Measurements from ENCODE around the gene PRKCE. TPM values are rescaled to one million over a fixed set of nuclear protein-coding genes. Genes with fewer than 3 reads are reported as not detected.

Gene PRKCE
- total RNA-seq, result 46.5 and 52.8 TPM in 2 replicates

GRCh38 chr2:45651415-45652089 is at the start of gene PRKCE:
PRKCE (plus strand) TSS chr2:45651675.
- peak; percentile 58 for DNase-seq

DNA sequence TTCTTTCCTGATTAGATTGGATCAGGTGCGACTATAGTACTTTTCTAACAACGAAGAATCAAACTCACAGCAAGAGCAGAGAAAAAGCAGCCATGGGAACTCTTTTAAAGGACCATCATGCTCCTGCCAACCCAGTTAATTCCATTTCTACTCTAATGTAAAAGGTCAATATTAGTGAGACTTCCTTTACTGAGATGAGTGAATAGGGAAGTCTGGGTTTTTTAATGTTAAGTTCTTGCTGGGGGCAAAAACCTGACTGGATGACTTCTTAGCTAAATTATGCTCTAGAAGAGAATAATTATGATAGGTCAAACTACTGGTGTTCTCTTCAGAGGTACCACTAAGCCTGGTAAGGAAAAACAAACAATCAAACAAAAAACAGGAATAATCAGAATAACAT is 48.9 kb upstream of the PRKCE start:
- DNase-seq, result no peak

DNA sequence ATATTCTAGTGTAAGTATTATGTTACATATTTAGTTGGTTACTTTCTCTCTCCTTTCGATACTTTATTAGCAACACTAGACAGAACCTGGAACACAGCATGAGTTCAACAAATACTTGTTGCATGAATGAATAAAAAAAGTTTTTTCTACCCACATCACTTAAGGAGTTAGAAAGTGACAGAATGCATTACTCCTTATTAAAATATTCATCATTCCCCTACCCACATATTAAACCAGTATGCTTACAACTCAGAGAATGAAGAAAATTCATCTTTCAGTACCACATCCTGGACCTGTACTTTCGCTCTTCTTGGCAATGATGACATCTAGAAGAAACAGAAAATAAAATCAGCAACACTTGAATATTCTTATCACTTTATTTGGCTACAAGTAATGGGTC is 46.4 kb upstream of the PRKCE start:
- no peak for DNase-seq

DNA sequence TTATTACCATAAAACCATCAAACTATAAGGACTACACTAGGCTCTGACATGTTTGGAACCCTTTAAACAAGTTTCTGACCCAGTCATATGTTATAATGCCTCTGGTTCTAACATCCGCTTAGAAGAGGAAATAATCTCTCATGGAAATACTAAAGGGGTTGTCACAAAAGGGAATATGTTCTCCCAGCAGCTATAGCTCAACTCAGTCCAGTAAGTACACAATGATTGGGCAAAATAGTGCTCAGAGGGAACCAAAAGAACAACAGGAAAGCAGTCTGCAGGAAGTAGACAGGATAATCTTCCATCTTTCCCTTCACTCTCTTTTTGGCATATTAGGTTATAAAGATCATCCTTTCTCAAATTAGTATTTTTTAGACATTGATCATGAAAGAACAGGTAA is 44.7 kb upstream of the PRKCE start:
- DNase-seq, result peak; percentile 57

- DNase-seq, result peak; percentile 45
These were observed 43.8 kb upstream of the PRKCE start for GRCh38 chr2:45607701-45608100.

DNA sequence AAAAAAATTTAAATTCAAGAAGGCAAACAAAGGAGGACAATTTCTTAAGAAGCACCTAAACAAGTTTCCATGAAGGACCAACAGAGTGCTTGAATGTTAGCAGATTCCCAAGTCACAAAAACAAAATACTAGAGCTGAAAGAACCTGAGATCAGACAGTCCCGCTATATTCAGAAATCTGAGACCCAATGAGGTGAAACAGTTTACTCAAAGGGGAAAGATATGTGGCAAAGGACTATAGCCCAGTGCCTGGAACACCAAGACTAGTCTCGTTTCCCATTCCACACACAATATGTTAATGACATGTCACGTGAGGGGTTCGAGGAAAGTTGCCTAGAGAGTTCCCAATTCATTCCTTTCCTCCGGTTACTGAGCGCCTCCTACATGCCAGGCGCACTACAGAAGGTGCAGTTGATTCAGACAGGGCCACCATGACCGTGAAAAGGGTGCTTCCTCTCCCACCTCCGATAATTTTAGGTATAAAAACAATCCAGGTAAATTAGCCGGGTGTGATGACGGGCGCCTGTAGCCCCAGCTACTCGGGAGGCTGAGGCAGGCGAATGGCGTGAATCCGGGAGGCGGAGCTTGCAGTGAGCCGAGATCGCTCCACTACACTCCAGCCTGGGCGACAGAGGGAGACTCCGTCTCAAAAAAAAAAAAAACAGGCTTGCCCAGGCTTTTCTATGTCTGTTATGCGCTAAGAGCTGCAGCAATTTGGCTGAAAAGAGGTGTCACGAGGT is 41.0 kb upstream of the PRKCE start:
- DNase-seq, result peak; percentile 74

- DNase-seq, result peak; percentile 95
These were observed 40.2 kb upstream of the PRKCE start, which contains the start of gene SRBD1 for GRCh38 chr2:45611020-45611859. SRBD1 (minus strand) TSS chr2:45611267; CDS start chr2:45605441, 5,826 bp downstream.

GRCh38 chr2:45612285-45612684 is 39.2 kb upstream of the PRKCE start:
- no peak for DNase-seq

- no peak for DNase-seq
These were observed 38.7 kb upstream of the PRKCE start for GRCh38 chr2:45612731-45613130.

DNA sequence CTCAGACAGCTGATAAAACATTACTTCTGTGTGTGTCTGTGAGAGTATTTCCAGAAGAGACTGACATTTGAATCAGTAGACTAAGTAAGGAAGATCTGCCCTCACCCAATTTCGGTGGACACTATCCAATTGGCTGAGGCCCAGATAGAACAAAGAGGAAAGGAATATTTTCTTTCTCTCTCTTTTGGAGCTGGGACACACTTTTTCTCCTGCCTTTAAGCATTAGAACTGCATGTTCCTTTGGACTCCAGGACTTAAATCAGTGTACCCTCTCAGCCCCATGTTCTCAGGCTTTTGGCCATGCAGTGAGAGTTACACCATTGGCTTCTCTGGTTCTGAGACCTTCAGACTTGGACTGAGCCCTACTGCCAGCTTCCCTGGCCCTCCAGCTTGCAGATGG is 37.1 kb upstream of the PRKCE start:
- DNase-seq, result no peak

- DNase-seq, result no peak
These were observed 36.5 kb upstream of the PRKCE start for GRCh38 chr2:45614871-45615415.

DNA sequence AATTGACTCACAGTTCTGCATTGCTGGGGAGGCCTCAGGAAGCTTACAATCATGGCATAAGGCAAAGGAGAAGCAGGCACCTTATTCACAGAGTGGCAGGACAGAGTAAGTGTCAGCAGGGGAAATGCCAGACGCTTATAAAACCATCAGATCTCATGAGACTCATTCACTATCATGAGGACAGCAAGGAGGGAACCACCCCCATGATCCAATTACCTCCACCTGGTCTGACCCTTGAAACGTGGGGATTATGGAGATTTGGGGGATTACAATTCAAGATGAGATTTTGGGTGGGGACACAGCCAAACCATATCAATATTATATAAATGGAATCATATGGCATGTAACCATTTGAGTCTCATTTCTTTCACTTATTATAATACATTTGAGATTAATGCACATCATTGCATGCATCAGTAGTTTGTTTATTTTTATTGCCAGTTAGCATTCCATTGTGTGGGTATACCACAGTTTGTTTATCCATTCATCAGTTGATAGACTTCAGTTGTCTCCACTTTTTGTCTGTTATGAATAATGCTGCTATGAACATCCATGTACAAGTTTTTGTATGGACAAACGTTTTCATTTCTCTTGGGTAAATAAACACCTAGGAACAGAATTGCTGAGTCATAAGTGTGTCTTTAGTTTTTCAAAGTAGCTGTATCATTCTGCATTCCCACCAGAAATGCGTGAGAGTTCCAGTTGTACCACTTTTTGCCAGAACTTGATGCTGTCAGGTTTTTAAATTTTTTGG is 34.6 kb upstream of the PRKCE start:
- DNase-seq, result peak; percentile 27

DNA sequence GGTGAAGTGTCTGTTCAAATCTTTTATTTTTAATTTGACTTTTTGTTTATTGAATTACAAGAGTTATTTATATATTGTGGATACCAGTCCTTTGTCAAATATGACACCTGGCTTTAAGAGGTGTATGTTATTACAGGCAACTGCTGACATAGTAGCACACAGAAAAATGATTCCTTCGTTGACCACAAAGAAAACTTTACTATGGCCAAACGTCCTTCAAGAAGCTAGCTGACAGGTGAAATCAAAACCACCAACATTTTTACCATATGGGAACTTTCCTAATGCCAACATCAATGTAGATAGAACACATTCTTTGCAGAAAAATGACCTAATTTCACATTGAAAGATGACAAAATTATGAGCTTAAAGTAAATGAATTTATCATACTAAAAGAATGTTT is 34.0 kb upstream of the PRKCE start:
- no peak for DNase-seq

DNA sequence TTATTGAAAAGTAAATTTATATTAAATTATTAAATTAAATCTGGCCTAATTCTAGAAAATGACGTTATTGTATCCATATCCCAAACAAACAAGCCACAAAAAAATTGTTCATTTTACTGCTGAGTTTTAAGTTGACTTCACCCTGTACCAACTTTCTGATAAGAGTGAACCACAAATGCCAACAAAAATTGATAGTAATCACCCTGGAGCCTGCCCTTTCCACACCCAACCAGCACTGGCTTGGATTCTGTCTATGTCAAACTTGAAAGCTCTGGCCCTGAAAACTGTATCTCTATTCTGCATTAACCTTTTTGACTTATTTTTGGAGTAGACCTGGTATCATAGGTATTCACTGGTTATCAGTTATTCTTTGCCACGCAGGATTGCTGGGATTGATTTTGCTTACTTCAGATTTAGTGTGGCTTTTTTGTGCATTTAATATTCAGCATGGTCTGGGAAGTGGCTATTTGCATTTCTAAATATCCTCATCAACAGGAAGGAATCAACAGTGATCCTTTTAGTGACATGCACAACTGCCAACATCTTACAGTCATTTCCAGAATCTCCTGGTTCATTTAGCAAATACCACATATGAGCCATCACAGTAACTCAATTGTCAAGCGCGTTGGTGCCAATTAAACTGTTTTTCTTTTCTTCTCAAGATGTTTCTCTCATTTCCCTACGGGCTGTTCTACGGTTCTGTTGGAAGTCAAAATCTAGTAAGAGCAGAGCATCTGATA is 29.0 kb upstream of the PRKCE start:
- no peak for DNase-seq

DNA sequence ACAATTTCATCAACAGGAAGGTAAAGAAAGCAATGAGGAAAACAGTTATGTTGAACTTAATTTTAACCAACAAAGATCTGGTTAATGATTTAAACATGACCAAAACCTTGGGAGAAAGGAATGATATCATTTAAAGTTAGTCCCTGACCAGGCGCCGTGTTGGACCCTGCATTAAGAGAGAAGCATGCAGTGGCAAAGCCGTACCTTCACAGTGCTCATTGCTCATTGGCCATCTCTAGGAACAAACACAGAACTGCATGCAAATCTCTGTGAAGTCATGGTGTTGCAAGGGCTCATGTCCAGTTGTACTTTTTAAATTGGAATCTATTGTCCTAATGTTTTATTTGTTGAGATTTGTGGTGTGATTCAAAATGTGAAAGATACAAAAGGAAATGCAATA is 28.4 kb upstream of the PRKCE start:
- DNase-seq, result no peak

DNA sequence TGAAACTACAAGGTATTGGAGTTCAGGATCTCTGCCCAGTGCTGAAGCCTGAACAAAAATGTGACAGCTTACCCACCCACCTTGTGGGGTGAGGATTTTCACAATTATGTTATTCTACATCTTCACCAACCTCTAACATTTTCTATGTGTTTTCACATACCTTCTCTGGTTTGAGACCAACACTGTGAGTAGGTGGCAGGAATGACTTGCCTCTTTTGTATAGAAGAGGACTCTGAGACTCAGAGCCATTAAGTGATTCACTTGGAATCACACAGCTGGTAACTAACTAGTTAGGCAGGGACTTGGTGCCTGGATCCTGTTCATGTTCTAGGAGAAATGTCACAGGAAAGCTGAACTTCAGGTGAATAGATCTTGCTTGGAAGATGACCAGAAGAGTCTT is 25.7 kb upstream of the PRKCE start:
- DNase-seq, result no peak

GRCh38 chr2:45626387-45627221 is 24.9 kb upstream of the PRKCE start:
- no peak for DNase-seq

DNA sequence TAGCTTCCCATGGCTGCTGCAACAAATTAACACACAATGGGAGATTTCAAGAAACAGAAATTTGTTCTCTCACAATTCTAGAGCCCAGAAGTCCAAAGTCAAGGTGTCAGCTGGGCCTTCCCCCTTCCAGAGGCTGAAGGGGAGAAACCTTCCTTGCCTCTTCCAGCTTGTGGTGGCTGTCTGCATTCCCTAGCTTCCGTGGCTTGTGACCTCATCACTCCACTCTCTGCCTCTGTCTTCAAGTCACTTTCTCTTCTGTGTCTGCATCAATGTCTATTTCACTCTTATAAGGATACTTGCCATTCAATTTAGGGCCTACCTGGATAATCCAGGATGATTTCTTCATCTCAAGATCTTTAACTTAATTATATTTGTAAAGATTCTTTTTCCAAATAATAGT is 23.6 kb upstream of the PRKCE start:
- no peak for DNase-seq

DNA sequence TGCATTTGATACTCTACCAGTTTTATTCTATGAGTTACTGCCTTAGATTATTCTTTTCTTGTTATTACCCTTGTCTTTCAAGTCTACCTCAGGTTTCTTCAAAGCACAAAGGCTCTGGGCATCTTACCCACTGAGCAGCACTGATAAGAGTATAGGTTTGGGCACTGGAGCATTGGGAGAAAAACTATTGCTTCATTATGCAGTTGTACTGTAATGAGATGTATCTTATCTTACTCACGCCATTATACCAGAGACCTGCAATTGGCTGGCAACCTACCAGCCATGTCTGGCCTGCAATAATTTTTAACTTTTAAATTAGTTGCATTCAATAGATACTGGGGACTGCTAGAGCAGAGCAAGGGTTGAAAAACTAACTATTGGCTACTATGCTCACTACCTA is 21.5 kb upstream of the PRKCE start:
- DNase-seq, result no peak

- DNase-seq, result no peak
These were observed 20.2 kb upstream of the PRKCE start for GRCh38 chr2:45631319-45631718.

DNA sequence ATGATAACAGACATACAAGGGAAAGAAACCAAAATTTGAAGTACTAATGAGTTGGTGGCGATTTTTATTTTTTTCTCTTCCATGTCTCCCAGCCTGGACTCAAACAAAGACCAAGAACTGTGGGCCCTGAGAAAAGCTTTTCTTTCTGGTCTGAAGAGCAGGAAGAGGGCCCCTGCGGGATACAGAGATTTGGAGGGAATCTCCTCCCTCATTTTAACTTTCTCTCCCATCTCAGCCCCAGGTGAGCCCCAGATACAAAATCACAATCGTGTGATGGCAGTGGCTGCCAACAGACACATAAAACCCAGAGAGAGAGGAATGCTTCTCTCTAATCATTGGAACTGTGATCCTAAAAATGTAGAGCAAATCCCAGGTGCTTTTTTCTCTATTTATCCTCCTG is 19.5 kb upstream of the PRKCE start:
- no peak for DNase-seq
